ENCODE data around the gene LRP4. TPM values are rescaled to one million over a fixed set of nuclear protein-coding genes. Genes with fewer than 3 reads are reported as not detected.

The LRP4 gene
- total RNA-seq, 2 experiments from 2014 or later, result 0.36 to 0.45 TPM

DNA sequence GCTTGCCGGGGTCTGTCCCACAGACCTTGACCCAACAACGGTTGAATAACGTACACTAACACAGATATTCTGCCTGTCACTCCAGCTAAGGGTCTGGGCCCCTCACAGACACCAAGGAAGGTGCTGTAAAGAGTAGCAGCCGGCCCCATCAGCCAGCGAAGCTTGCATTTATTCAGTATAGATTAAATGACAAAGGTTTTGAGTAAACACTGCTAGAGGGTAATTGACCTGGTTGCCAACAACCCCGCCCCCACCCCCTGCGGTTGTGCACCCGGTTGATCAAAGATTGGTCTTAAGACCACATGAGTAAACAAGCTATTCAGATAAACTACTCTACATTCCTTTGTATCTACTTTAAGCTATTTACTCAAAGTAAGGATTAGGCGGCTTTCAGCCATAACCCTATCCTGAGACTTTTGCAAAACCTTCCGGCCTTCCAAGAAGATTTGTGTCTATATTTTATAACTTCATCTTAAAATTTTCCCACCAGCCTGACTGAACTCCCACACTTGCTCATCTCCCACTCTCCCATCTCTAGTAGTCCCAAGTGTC is 67.4 kb downstream of the LRP4 start:
- Mint-ChIP-seq H3K4me3 (no peak overlapping the region), H3K27me3 (no peaks in the 10 kb centered on the region), H3K9me3 (no peaks in the 10 kb centered on the region), H3K27ac (no peak overlapping the region), H3K36me3 (ENCODE audit: low read depth) (no peaks in the 10 kb centered on the region), H3K4me1 (ENCODE audit: low read depth) (peaks cover 6% of the 10 kb centered on the region)
- TF ChIP-seq, protein P1, sequence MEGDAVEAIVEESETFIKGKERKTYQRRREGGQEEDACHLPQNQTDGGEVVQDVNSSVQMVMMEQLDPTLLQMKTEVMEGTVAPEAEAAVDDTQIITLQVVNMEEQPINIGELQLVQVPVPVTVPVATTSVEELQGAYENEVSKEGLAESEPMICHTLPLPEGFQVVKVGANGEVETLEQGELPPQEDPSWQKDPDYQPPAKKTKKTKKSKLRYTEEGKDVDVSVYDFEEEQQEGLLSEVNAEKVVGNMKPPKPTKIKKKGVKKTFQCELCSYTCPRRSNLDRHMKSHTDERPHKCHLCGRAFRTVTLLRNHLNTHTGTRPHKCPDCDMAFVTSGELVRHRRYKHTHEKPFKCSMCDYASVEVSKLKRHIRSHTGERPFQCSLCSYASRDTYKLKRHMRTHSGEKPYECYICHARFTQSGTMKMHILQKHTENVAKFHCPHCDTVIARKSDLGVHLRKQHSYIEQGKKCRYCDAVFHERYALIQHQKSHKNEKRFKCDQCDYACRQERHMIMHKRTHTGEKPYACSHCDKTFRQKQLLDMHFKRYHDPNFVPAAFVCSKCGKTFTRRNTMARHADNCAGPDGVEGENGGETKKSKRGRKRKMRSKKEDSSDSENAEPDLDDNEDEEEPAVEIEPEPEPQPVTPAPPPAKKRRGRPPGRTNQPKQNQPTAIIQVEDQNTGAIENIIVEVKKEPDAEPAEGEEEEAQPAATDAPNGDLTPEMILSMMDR (IDR thresholded peaks at IDR 0.05), result no peak
- DNase-seq, result no peak
- ChIA-PET POLR2A (no interaction called here), CTCF (interaction anchor here (0.7 kb wide), 1 partner anchor 19 kb away, joined by 3 read pairs; no protein-coding TSS in a partner anchor)
- intact Hi-C loops (cut with micrococcal nuclease), result no loop called here
- no peak for ATAC-seq

DNA sequence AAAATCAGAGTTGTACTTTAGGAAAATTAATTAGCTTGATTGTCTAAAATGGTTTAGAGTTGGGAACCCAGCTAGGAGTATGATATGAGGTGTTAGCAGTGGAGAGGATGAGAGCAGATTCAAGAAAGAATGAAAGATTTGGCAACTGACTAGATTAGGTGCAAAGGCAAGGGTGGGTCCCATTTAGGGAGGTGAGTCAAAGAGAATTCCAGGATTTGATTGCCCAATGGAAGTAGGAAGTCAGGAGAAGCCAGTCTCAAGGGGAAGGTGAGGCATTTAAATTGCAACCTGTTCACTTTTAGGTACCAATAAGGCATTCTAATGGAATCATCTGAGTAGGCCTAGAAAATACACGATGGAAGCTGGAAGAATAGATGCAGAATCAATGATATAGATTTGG is 68.7 kb downstream of the LRP4 start:
- CTCF ChIA-PET, result no interaction called here
- no peak for ATAC-seq
- H3K4me3 Mint-ChIP-seq, result no peak overlapping the region
- TF ChIP-seq, protein P1 (IDR thresholded peaks at IDR 0.05), result no peak
- peaks cover 5% of the 10 kb centered on the region for H3K36me3 Mint-ChIP-seq (ENCODE audit: low read depth)
- H3K9me3 Mint-ChIP-seq, result no peaks in the 10 kb centered on the region
- POLR2A ChIA-PET, result no interaction called here
- peaks cover 11% of the 10 kb centered on the region for H3K4me1 Mint-ChIP-seq (ENCODE audit: low read depth)
- DNase-seq, result no peak
- H3K27me3 Mint-ChIP-seq, result no peaks in the 10 kb centered on the region
- no peak overlapping the region for H3K27ac Mint-ChIP-seq
- intact Hi-C loops (cut with micrococcal nuclease), result no loop called here

DNA sequence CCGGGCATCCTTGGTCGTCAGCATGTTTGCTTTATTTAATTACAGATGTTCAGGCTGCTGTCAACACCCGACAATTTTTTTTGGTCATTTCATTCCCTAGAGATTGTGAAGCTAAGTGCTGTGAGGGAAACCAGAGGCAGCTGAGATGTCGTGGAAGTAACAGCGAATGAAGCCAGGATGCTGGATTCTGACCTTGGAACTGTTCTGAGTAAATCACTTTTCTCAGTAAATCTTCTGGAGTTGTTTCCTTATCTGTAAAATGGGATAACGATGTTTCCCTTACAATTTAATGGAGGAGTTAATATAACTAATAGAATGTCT is 71.9 kb downstream of the LRP4 start:
- peaks cover 27% of the 10 kb centered on the region for H3K4me1 Mint-ChIP-seq (ENCODE audit: low read depth)
- no peak for DNase-seq
- H3K27ac Mint-ChIP-seq, result peak overlapping the region; percentile 96
- no peaks in the 10 kb centered on the region for H3K27me3 Mint-ChIP-seq
- intact Hi-C loops (cut with micrococcal nuclease), result no loop called here
- TF ChIP-seq, protein P1 (IDR thresholded peaks at IDR 0.05), result no peak
- H3K4me3 Mint-ChIP-seq, result peak overlapping the region; percentile 92
- peak; percentile 3 for ATAC-seq
- no peaks in the 10 kb centered on the region for H3K9me3 Mint-ChIP-seq
- peaks cover 6% of the 10 kb centered on the region for H3K36me3 Mint-ChIP-seq (ENCODE audit: low read depth)
- ChIA-PET POLR2A (no interaction called here), CTCF (interaction anchor here (0.9 kb wide), 1 partner anchor 314 kb away, joined by 3 read pairs; no protein-coding TSS in a partner anchor)

GRCh38 chr11:46845740-46846509 is 72.4 kb downstream of the LRP4 start, which contains the start of gene CKAP5:
Gene CKAP5 (minus strand): TSS chr11:46846280. CDS start chr11:46821231, 25,049 bp downstream.
- CTCF ChIA-PET, result interaction anchor here (0.9 kb wide), 1 partner anchor 315 kb away, joined by 3 read pairs; no protein-coding TSS in a partner anchor
- intact Hi-C loops (cut with micrococcal nuclease), result no loop called here
- DNase-seq (peak; percentile 93), ATAC-seq (peak; percentile 94)
- Mint-ChIP-seq H3K27ac (peak within 1 kb of the TSS; percentile 96), H3K9me3 (no peaks in the 10 kb centered on the region), H3K36me3 (ENCODE audit: low read depth) (peaks cover 9% of the 10 kb centered on the region), H3K27me3 (no peaks in the 10 kb centered on the region), H3K4me1 (ENCODE audit: low read depth) (peaks cover 29% of the 10 kb centered on the region), H3K4me3 (peak within 1 kb of the TSS; percentile 92)
- POLR2A ChIA-PET, result no interaction called here
- TF ChIP-seq, protein P1 (IDR thresholded peaks at IDR 0.05), result no peak

DNA sequence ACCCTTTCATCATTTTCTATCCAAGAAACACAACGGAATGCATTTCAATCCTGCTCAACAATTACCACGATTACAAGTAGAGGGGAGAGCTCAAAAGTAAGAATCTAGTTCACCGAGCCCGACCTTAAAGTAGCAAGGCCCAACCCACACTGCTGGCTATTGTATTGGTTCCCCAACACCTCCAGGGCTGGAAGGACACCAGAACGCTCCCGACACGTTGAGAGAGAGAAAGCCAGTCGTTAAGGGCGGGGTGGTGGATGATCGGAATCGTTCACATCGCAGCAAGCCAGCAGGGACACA is 73.0 kb downstream of the LRP4 start:
- POLR2A ChIA-PET, result no interaction called here
- intact Hi-C loops (cut with micrococcal nuclease), result no loop called here
- CTCF ChIA-PET, result no interaction called here
- TF ChIP-seq, protein P1 (IDR thresholded peaks at IDR 0.05), result no peak
- peaks cover 9% of the 10 kb centered on the region for H3K36me3 Mint-ChIP-seq (ENCODE audit: low read depth)
- peak overlapping the region; percentile 81 for H3K27ac Mint-ChIP-seq
- H3K4me1 Mint-ChIP-seq (ENCODE audit: low read depth), result peaks cover 31% of the 10 kb centered on the region
- no peaks in the 10 kb centered on the region for H3K27me3 Mint-ChIP-seq
- no peaks in the 10 kb centered on the region for H3K9me3 Mint-ChIP-seq
- DNase-seq (no peak), ATAC-seq (no peak)
- H3K4me3 Mint-ChIP-seq, result peak overlapping the region; percentile 92
